ENCODE results near the gene CCM2. TPM values are rescaled to one million over a fixed set of nuclear protein-coding genes. Genes with fewer than 3 reads are reported as not detected.

The CCM2 gene
- total and polyA plus RNA-seq, 12 donors, result 36.1 to 84.5 (median 50.7) TPM

DNA sequence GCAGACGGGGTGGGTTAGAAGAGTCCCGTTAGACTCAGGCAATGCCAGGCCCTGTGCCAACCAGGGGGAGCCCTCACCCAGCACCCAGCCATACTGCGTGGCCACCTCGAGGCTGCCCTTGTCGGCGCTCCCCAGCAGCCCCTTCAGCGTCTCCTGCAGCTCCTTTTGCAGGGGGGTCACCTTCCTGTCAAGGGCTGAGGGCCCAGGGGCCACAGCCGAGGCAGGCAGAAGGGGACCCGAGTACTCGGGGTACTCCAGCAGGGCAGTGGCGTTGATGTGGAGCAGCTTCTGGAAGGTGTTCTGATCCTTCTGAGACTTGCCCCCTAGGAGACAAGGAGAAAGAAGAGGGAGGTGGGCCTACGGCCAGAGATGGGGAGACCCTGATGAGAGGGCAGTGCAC lies 101.7 kb downstream of the CCM2 start:
- WGBS, 4 donors, result 73 to 92% (median 89%) methylated on average over 4 to 12 of the region's 12 CpGs
- H3K4me1 ChIP-seq (replicated peaks in 1 of 2), result no peaks in the 10 kb centered on the region
- TF ChIP-seq POLR2A (IDR thresholded peaks at IDR 0.05), result no peak
- H3K9me3 ChIP-seq (replicated peaks in 1 of 3), result no peaks in the 10 kb centered on the region
- H3K36me3 ChIP-seq (replicated peaks in 1 of 2), result peaks cover 0 to 79% of the 10 kb centered on the region in 2 donors
- DNase-seq, result peak in 1 of 7 donors; percentile 10
- no peak overlapping the region for H3K27ac ChIP-seq
- H3K27me3 ChIP-seq, result no peaks in the 10 kb centered on the region
- intact Hi-C loops (cut with DNase I), result no loop called here
- H3K4me3 ChIP-seq, result no peak overlapping the region

DNA sequence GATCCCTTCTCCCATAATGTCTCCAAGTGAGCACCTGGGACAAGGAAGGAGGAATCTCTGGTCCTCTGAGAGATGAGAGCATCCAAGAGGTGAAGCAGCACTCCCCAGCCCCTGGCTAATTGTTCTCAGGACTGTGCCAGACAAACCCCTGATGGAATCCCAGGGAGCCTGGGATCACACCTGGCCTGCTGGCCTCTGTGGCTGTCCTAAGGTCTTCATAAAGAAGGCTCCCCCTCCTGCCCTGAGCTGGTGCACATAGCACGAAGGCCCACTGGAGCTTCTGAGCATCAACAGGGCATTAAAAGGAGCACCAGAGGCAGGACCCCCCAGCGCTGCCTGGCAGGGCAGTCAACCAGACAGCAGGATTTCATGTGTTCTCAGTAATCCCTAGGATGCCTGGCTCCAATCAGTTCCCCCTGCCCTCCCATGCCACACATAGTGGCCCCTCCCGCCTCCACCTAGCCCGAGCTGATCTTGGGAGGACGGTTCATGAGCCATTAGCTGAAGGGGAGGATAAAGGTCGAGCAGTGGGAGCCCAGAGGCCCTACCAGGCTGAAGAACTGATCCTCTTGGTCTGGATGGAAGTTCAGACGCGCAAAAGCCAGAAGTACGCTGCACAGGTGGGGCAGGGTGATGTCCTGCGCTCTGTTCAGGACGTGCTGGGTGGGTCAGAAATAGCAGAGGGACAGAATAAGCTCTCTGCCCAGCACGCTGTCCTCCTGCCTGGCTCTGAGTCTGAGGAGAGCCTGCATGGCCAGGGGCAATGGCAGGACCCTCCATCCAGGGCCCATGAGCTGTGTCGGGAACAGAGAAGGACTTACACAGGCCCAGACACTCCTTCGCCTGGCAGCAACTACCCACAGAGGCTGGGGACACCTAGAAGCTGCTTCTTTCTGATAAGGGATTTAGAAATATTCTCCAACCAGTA lies 103.0 kb downstream of the CCM2 start:
- 84 to 93% (median 91%) methylated on average over 12 to 14 of the region's 14 CpGs for WGBS, 4 donors
- H3K9me3 ChIP-seq (replicated peaks in 1 of 3), result no peaks in the 10 kb centered on the region
- peak in 1 of 7 donors; percentile 9 for DNase-seq

DNA sequence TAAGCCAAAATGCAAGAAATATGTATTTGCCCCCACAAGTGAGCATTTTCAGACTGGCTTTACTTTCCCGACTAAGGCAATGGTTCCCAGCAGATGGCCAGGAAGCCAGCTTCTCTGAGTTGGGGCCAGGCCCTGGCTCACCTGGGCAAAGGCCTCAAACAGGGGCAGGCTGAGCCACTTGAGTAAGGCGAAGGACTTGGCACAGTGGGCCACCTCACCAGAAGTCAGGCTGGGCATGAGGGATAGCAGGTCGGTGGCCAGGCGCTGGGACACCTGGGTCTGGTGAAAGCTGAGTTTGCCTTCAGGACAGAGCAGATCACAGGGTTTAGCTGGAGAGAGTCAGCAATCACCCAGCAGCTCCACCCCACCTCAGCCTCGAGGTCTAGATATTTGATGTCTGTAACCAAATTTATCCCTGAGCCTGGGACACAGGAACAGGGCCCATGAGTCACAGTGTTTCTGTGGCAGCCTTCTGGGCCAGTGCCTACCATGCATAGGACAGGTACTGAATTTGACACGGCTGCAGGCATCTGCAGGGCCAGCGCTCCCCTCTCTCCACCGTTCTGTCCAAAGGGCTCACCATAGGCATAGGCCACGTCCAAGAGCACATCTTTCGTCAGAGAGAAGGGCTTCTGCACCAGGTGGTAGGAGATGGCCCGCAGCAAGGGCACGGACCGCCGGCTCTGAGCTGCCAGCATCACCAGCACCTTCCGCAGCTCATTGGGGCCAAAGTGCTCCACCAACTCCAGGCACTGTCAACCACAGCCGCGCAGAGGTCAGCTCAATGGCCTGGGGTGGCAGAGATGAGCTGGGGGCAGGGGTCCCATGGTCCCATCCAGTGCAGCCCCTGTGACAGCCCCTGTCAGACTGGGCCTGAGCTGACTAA lies 104.2 kb downstream of the CCM2 start:
- Histone ChIP-seq H3K27ac (no peak overlapping the region), H3K4me3 (no peak overlapping the region), H3K4me1 (replicated peaks in 1 of 2) (peaks cover 0 to 10% of the 10 kb centered on the region in 2 donors), H3K9me3 (replicated peaks in 1 of 3) (no peaks in the 10 kb centered on the region), H3K27me3 (no peaks in the 10 kb centered on the region), H3K36me3 (replicated peaks in 1 of 2) (peaks cover 0 to 98% of the 10 kb centered on the region in 2 donors)
- intact Hi-C loops (cut with DNase I), result no loop called here
- TF ChIP-seq, protein P1, sequence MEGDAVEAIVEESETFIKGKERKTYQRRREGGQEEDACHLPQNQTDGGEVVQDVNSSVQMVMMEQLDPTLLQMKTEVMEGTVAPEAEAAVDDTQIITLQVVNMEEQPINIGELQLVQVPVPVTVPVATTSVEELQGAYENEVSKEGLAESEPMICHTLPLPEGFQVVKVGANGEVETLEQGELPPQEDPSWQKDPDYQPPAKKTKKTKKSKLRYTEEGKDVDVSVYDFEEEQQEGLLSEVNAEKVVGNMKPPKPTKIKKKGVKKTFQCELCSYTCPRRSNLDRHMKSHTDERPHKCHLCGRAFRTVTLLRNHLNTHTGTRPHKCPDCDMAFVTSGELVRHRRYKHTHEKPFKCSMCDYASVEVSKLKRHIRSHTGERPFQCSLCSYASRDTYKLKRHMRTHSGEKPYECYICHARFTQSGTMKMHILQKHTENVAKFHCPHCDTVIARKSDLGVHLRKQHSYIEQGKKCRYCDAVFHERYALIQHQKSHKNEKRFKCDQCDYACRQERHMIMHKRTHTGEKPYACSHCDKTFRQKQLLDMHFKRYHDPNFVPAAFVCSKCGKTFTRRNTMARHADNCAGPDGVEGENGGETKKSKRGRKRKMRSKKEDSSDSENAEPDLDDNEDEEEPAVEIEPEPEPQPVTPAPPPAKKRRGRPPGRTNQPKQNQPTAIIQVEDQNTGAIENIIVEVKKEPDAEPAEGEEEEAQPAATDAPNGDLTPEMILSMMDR (IDR thresholded peaks at IDR 0.05), result no peak
- TF ChIP-seq POLR2A (IDR thresholded peaks at IDR 0.05), result no peak
- 87 to 99% (median 92%) methylated on average over 6 to 17 of the region's 17 CpGs for WGBS, 4 donors
- DNase-seq, result peak in 1 of 7 donors; percentile 9

More for the DNA sequence above, 103.0 kb downstream of the CCM2 start:
- peaks cover 0 to 91% of the 10 kb centered on the region in 2 donors for H3K36me3 ChIP-seq (replicated peaks in 1 of 2)
- H3K4me1 ChIP-seq (replicated peaks in 1 of 2), result peaks cover 0 to 4% of the 10 kb centered on the region in 2 donors
- no peak overlapping the region for H3K27ac ChIP-seq
- TF ChIP-seq, protein P1 (IDR thresholded peaks at IDR 0.05), result no peak
- no peak for TF ChIP-seq POLR2A (IDR thresholded peaks at IDR 0.05)
- intact Hi-C loops (cut with DNase I), result no loop called here
- H3K27me3 ChIP-seq, result no peaks in the 10 kb centered on the region
- no peak overlapping the region for H3K4me3 ChIP-seq

DNA sequence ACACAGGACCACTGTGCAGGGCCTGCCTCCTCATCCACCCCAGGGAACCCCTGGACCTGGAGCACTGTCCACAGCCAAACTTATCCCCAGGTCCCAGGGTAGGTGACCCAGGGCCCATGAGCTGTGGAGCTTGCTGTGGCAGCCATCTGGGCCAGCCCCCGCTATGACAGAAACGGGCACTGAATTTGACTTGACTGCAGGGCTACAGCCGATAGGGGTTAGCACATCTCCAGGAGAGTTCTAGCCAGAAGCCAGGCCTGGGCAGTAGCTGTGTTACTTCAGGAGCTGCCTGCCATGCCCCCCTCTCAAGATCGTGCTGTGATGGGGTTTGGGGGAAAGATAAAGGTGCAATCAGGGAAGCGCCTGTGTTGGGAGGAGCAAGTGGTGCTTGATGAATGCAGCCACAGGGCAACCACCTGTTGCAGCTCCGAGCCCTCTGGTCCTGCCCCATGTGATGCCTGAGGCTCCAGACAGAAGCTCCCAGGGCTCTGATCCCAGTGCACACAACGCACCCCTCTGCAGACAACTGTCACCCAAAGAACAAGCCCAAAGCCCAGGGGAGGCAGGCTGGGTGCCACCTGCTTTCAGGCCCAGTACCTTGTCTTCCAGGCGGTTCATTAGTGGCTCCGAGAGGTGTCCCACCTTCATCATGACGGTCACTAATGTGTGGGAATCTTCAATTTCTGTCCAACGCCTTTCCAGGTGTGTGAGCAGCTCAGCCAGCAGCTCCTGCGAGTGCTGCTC lies 105.0 kb downstream of the CCM2 start:
- TF ChIP-seq POLR2A (IDR thresholded peaks at IDR 0.05), result no peak
- TF ChIP-seq, protein P1 (IDR thresholded peaks at IDR 0.05), result no peak
- Histone ChIP-seq H3K4me1 (replicated peaks in 1 of 2) (peaks cover under 1 to 11% of the 10 kb centered on the region in 2 donors), H3K27me3 (no peaks in the 10 kb centered on the region), H3K4me3 (no peak overlapping the region), H3K27ac (peak overlapping the region in 1 of 5 donors; percentile 1), H3K36me3 (replicated peaks in 1 of 2) (peaks cover 0 to 90% of the 10 kb centered on the region in 2 donors), H3K9me3 (replicated peaks in 1 of 3) (no peaks in the 10 kb centered on the region)
- intact Hi-C loops (cut with DNase I), result no loop called here
- 91 to 94% (median 91%) methylated on average over 10 to 12 of the region's 12 CpGs for WGBS, 4 donors
- DNase-seq, result no peak
